Esophagus squamous epithelium (tissue), 4 donors: Measurements from ENCODE around the gene SAPCD1.

ENCODE experiments used
- POLR2A ChIP-seq, 4 donors: fragments of 450-650 bp; IDR thresholded peaks; one replicate each; pipeline ENCODE4 v1.6.1; 2017; ENCODE audit warnings: antibody characterized with exemption in 4 of 4, mild to moderate bottlenecking in 4 of 4, moderate library complexity in 3 of 4
- TF ChIP-seq, protein P1 (sequence below), 6 experiments: fragments of 450-650 bp in 4 of 6; fragments of 200-600 bp in 2 of 6; sonication (generic) in 2 of 6; IDR thresholded peaks; one replicate each; pipeline ENCODE4 v1.5.1; 2016 to 2019; ENCODE audit warnings: antibody characterized with exemption in 6 of 6, mild to moderate bottlenecking in 4 of 6, moderate library complexity in 4 of 6

DNA sequence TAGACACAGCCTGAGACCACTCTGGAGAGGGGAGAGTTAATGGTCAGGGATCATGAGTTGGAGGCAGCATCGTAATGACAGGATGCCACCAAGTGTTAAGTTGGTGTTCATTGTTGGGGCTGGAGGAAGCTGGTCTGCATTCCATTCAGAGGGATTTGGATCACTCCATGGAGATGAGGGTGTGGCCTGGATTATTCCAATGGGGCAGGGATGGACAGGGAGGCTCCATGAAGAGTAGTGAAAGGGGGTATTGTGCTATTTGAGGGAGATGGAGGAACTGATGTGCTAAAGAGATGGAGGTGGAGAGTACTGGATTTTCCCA is 1.1 kb downstream of the SAPCD1 start:
- TF ChIP-seq, protein P1, sequence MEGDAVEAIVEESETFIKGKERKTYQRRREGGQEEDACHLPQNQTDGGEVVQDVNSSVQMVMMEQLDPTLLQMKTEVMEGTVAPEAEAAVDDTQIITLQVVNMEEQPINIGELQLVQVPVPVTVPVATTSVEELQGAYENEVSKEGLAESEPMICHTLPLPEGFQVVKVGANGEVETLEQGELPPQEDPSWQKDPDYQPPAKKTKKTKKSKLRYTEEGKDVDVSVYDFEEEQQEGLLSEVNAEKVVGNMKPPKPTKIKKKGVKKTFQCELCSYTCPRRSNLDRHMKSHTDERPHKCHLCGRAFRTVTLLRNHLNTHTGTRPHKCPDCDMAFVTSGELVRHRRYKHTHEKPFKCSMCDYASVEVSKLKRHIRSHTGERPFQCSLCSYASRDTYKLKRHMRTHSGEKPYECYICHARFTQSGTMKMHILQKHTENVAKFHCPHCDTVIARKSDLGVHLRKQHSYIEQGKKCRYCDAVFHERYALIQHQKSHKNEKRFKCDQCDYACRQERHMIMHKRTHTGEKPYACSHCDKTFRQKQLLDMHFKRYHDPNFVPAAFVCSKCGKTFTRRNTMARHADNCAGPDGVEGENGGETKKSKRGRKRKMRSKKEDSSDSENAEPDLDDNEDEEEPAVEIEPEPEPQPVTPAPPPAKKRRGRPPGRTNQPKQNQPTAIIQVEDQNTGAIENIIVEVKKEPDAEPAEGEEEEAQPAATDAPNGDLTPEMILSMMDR (IDR thresholded peaks at IDR 0.05), result no peak
- no peak for TF ChIP-seq POLR2A (IDR thresholded peaks at IDR 0.05)
